GM12878 (cell line): ENCODE measurements around the gene ESR1. TPM values are rescaled to one million over a fixed set of nuclear protein-coding genes. Genes with fewer than 3 reads are reported as not detected.

ENCODE experiments used
- ATAC-seq: fragments of 200-7000 bp; cut with Tn5 transposase; 3 replicates; pipeline ENCODE4 v1.9.1; 2020; ENCODE audit warnings: mild to moderate bottlenecking, moderate library complexity
- BruUV-seq: library from RNA; stranded (reverse); fragments of 400-500 nt; replicated peaks from 2 replicates; lab custom pipeline; 2021; lab: Mats Ljungman, UMichigan
- CTCF ChIA-PET: fragments of 300-600 bp; sonication (Branson Sonifier 250); formaldehyde crosslinking; extraction: SDS; loops from one replicate; lab custom pipeline; 2021; ENCODE audit warnings: inconsistent platforms; lab: Yijun Ruan, JAX
- POLR2A ChIA-PET: fragments of 350-600 bp; formaldehyde crosslinking; extraction: SDS; loops from one replicate; lab custom pipeline; 2021; ENCODE audit warnings: inconsistent platforms; lab: Charles Lee
- RAD21 ChIA-PET: fragments of 300-600 bp; sonication (Branson Sonifier 250); formaldehyde crosslinking; loops from one replicate; lab custom pipeline; 2023; ENCODE audit warnings: antibody characterized with exemption; ENCODE audit not compliant: unreplicated experiment; lab: Charles Lee
- SMC1A ChIA-PET: fragments of 300-600 bp; sonication (Branson Sonifier 250); formaldehyde crosslinking; loops from one replicate; lab custom pipeline; 2023; ENCODE audit not compliant: unreplicated experiment, uncharacterized antibody; lab: Charles Lee
- DNase-seq: peaks from one replicate; pipeline ENCODE4 v3.0.0-alpha.2; 2011; ENCODE audit warnings: low read depth, low spot score
- FAIRE-seq: peaks from 3 replicates; lab custom pipeline; 2011; peaks lifted over from hg19 to GRCh38; lab: Jason Lieb, UNC
- H2AFZ ChIP-seq: 2 replicates; pipeline ENCODE4 v1.6.0; 2011; ENCODE audit warnings: low read depth, low read length, control low read depth; ENCODE audit not compliant: control insufficient read depth
- H3K27ac ChIP-seq: 2 replicates; pipeline ENCODE4 v1.5.1; 2011; ENCODE audit warnings: control low read depth; ENCODE audit not compliant: control insufficient read depth, insufficient read depth
- H3K27me3 ChIP-seq, 2 experiments: replicated peaks in 1 of 2; 2 replicates each; pipeline versions ENCODE4 v1.6.0 to v1.6.1; 2011; ENCODE audit warnings: low read length in 1 of 2; ENCODE audit not compliant: control insufficient read depth in 2 of 2, insufficient read depth in 2 of 2
- H3K36me3 ChIP-seq, 2 experiments: 2 replicates each; pipeline ENCODE4 v1.5.1; 2011; ENCODE audit warnings: low read length in 1 of 2; ENCODE audit not compliant: control insufficient read depth in 2 of 2, insufficient read depth in 2 of 2
- H3K4me1 ChIP-seq: 2 replicates; pipeline ENCODE4 v1.6.1; 2011; ENCODE audit warnings: mild to moderate bottlenecking, low read length, moderate library complexity, mixed read lengths; ENCODE audit not compliant: control insufficient read depth, insufficient read depth
- H3K4me2 ChIP-seq: 2 replicates; pipeline ENCODE4 v1.6.0; 2011; ENCODE audit warnings: control low read depth; ENCODE audit not compliant: control insufficient read depth, insufficient read depth
- H3K4me3 ChIP-seq: fragments of 200-600 bp; sonication (generic); 2 replicates; pipeline ENCODE4 v1.5.1; 2016
- H3K79me2 ChIP-seq: 2 replicates; pipeline ENCODE4 v1.6.0; 2011; ENCODE audit warnings: low read length; ENCODE audit not compliant: control insufficient read depth, insufficient read depth
- H3K9ac ChIP-seq: 2 replicates; pipeline ENCODE4 v1.8.0; 2011; ENCODE audit warnings: low read length, control low read depth, mixed read lengths; ENCODE audit not compliant: control insufficient read depth, insufficient read depth
- H3K9me3 ChIP-seq: replicated peaks from 3 replicates; pipeline ENCODE4 v1.5.1; 2011; ENCODE audit warnings: mild to moderate bottlenecking, low read length; ENCODE audit not compliant: control insufficient read depth, insufficient read depth
- H4K20me1 ChIP-seq: 2 replicates; pipeline ENCODE4 v1.6.0; 2011; ENCODE audit not compliant: control insufficient read depth, insufficient read depth
- CHD2 ChIP-seq: IDR thresholded peaks from 2 replicates; pipeline ENCODE4 v1.6.1; 2011; ENCODE audit warnings: low read depth, low read length, improper control_type of control experiment, borderline replicate concordance
- EED ChIP-seq: sonication (generic); IDR thresholded peaks from 2 replicates; pipeline ENCODE4 v1.6.1; 2016; ENCODE audit warnings: antibody characterized with exemption, low read depth
- ESRRA ChIP-seq: IDR thresholded peaks from 2 replicates; pipeline ENCODE4 v1.6.1; 2012; ENCODE audit warnings: mild to moderate bottlenecking, low read length, improper control_type of control experiment
- FOXM1 ChIP-seq: IDR thresholded peaks from 2 replicates; pipeline ENCODE4 v1.6.1; 2012; ENCODE audit warnings: low read depth, mild to moderate bottlenecking, inconsistent platforms, low read length, moderate library complexity
- JUND ChIP-seq: IDR thresholded peaks from 2 replicates; pipeline ENCODE4 v1.6.1; 2012; ENCODE audit warnings: low read depth, mild to moderate bottlenecking, low read length, improper control_type of control experiment, moderate library complexity
- NFYB ChIP-seq: IDR thresholded peaks from 2 replicates; pipeline ENCODE4 v1.6.1; 2011; ENCODE audit warnings: low read depth, mild to moderate bottlenecking, low read length, improper control_type of control experiment, moderate library complexity; ENCODE audit not compliant: insufficient read depth
- SIN3A ChIP-seq: IDR thresholded peaks from 2 replicates; pipeline ENCODE4 v1.6.1; 2012; ENCODE audit warnings: low read depth, low read length, improper control_type of control experiment
- SMC3 ChIP-seq: IDR thresholded peaks from 2 replicates; pipeline ENCODE4 v1.6.1; 2011; ENCODE audit warnings: low read length, improper control_type of control experiment, borderline replicate concordance
- ZBED1 ChIP-seq: IDR thresholded peaks from 2 replicates; pipeline ENCODE4 v1.6.1; 2016; ENCODE audit warnings: borderline replicate concordance
- WGBS: methylation state at CpG from one replicate; pipeline ENCODE4 v1.1.6; 2016; ENCODE audit warnings: low lambda C conversion rate; ENCODE audit not compliant: insufficient replicate concordance, insufficient coverage; ENCODE audit errors: missing lambda C conversion rate; 5-methylcytosine and 5-hydroxymethylcytosine counted together
- in situ Hi-C: fragments of 300-500 bp; cut with MboI; formaldehyde crosslinking; loops from 9 replicates; pipeline ENCODE4 v1.14.3; 2018; ENCODE audit warnings: mixed read lengths
- intact Hi-C: fragments of 100-400 bp; cut with micrococcal nuclease; formaldehyde crosslinking; loops from one replicate; pipeline ENCODE4 v1.14.2; 2022; ENCODE audit not compliant: unreplicated experiment
- polyA plus RNA-seq, 11 experiments: library from polyadenylated mRNA; depleted of rRNA in 4 of 11; unstranded in 6 of 11; stranded (reverse) in 5 of 11; fragments of >200 nt; fragmentation: Nextera tagmentation in 4 of 11; fragmentation: Illumina TruSeq in 1 of 11; extraction: Ambion mirVana in 4 of 11; extraction: Trizol in 1 of 11; gene quantifications; 1 replicate in 1 of 11; 2 replicates in 10 of 11; pipeline versions ENCODE4 v1.2.1 to v1.2.3, GENCODE V29; 2011 to 2016; ENCODE audit warnings: inconsistent platforms in 2 of 11, missing spikeins in 2 of 11, low read depth in 1 of 11
- total RNA-seq, 4 experiments: library from RNA; depleted of rRNA in 3 of 4; stranded (reverse); fragments of >200 nt in 3 of 4; fragmentation: Illumina TruSeq in 1 of 4; extraction: Trizol in 1 of 4; gene quantifications; 2 replicates each; pipeline versions ENCODE4 v1.2.1 to v1.2.3, GENCODE V29; 2013 to 2021
- TF ChIP-seq, protein P1 (sequence below): fragments of 150-350 bp; IDR thresholded peaks from 2 replicates; pipeline ENCODE4 v1.6.1; 2014; ENCODE audit warnings: mild to moderate bottlenecking, low read depth, low read length
- TF ChIP-seq, protein P2 (sequence below): fragments of 450-650 bp; IDR thresholded peaks from 2 replicates; pipeline ENCODE4 v1.6.1; 2018; ENCODE audit warnings: mild to moderate bottlenecking, low read depth, moderate library complexity; ENCODE audit not compliant: partially characterized antibody

ESR1 gene
- total and polyA plus RNA-seq, 10 of the 15 experiments (the other 5 are each of a cell fraction or from before 2014, with no cell fraction given), result 0.03 to 0.51 (median 0.21) TPM; not detected in 4

DNA sequence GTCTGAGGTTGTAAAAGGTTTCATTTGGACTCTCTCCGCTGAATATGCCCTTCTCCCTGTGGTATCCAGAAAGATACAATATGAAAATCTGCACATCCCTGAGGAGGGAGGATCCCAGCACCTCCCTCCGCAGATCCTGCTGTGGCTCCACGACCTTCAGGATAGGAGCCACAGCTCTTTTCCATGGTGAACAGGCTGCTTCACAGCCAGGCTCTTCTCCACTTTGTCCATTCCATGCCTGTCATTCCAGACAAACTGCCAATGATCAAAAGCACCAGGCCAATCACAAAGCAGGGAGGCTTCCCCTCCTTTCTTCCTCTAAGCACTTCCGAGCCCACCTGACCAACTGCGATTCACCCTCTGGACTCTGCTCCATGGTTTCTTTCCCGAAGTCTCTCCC, 339.8 kb downstream of the ESR1 start:
- Histone ChIP-seq H2AFZ (no peak overlapping the region), H3K9me3 (no peaks in the 10 kb centered on the region), H3K4me3 (no peak overlapping the region), H3K4me2 (no peak overlapping the region), H3K36me3 (peaks cover 0 to 3% of the 10 kb centered on the region in 2 experiments; a peak in 2 of 4 replicates), H3K27ac (no peak overlapping the region), H3K4me1 (no peaks in the 10 kb centered on the region), H3K79me2 (no peaks in the 10 kb centered on the region), H4K20me1 (no peaks in the 10 kb centered on the region), H3K9ac (no peak overlapping the region), H3K27me3 (no peaks in the 10 kb centered on the region)
- ChIA-PET RAD21 (no interaction called here), SMC1A (interaction anchor here (1.1 kb wide), 1 partner anchor 13 kb away, joined by 6 read pairs; no protein-coding TSS in a partner anchor), CTCF (interaction anchor here (0.9 kb wide), 1 partner anchor 976 kb away, joined by 3 read pairs; no protein-coding TSS in a partner anchor), POLR2A (no interaction called here)
- TF ChIP-seq CHD2 (no peak), JUND (no peak), SMC3 (no peak)
- TF ChIP-seq, protein P1, sequence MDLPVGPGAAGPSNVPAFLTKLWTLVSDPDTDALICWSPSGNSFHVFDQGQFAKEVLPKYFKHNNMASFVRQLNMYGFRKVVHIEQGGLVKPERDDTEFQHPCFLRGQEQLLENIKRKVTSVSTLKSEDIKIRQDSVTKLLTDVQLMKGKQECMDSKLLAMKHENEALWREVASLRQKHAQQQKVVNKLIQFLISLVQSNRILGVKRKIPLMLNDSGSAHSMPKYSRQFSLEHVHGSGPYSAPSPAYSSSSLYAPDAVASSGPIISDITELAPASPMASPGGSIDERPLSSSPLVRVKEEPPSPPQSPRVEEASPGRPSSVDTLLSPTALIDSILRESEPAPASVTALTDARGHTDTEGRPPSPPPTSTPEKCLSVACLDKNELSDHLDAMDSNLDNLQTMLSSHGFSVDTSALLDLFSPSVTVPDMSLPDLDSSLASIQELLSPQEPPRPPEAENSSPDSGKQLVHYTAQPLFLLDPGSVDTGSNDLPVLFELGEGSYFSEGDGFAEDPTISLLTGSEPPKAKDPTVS, result no peak
- intact Hi-C loops, result no loop called here
- 88% methylated on average over 6 of the region's 6 CpGs for WGBS
- no TSS peak for BruUV-seq
- ATAC-seq (no peak), FAIRE-seq (no peak), DNase-seq (no peak)
- in situ Hi-C loops, result no loop called here

DNA sequence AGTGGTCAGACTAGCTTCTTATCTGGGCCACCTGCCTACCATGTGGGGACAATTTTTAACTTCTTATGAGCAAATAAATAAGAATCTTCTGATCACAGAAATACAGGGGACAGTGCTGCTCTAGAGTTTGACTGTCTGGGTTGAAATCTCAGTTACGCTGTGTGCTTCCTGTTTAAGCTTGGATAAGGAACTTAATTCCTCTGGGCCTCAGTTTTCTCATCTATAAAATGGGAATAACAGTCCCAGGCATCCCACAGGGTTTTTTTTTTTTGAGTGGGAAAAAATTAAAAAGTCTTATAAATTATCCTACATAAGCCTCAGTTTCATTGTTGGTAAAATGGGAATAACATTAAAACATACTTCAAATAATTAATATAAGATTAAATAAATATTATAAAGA, 340.9 kb downstream of the ESR1 start:
- Histone ChIP-seq H3K4me1 (no peaks in the 10 kb centered on the region), H3K4me3 (no peak overlapping the region), H3K27ac (no peak overlapping the region), H3K4me2 (no peak overlapping the region), H2AFZ (no peak overlapping the region), H3K27me3 (no peaks in the 10 kb centered on the region), H3K9ac (no peak overlapping the region), H3K36me3 (peaks cover 0 to 3% of the 10 kb centered on the region in 2 experiments; a peak in 2 of 4 replicates), H3K79me2 (no peaks in the 10 kb centered on the region), H3K9me3 (no peaks in the 10 kb centered on the region), H4K20me1 (no peaks in the 10 kb centered on the region)
- intact Hi-C loops (no loop called here), in situ Hi-C loops (no loop called here)
- WGBS, result 95% methylated on average over 1 of the region's 1 CpG
- BruUV-seq, result no TSS peak
- no peak for FAIRE-seq
- ATAC-seq, result no peak
- no peak for DNase-seq
- ChIA-PET RAD21 (no interaction called here), POLR2A (interaction anchor here (0.5 kb wide), 1 partner anchor 876 kb away, joined by 4 read pairs; no protein-coding TSS in a partner anchor), SMC1A (interaction anchor here (0.7 to 1.3 kb wide), 3 partner anchors 12 to 57 kb away, joined by 3 to 6 read pairs (median 3); no protein-coding TSS in a partner anchor), CTCF (interaction anchor here (0.9 to 1.4 kb wide), 4 partner anchors 24 to 978 kb away, joined by 3 to 11 read pairs (median 4); no protein-coding TSS in a partner anchor)
- TF ChIP-seq EED (no peak), NFYB (no peak), FOXM1 (no peak), SIN3A (no peak), ESRRA (no peak), ZBED1 (no peak)
- TF ChIP-seq, protein P2, sequence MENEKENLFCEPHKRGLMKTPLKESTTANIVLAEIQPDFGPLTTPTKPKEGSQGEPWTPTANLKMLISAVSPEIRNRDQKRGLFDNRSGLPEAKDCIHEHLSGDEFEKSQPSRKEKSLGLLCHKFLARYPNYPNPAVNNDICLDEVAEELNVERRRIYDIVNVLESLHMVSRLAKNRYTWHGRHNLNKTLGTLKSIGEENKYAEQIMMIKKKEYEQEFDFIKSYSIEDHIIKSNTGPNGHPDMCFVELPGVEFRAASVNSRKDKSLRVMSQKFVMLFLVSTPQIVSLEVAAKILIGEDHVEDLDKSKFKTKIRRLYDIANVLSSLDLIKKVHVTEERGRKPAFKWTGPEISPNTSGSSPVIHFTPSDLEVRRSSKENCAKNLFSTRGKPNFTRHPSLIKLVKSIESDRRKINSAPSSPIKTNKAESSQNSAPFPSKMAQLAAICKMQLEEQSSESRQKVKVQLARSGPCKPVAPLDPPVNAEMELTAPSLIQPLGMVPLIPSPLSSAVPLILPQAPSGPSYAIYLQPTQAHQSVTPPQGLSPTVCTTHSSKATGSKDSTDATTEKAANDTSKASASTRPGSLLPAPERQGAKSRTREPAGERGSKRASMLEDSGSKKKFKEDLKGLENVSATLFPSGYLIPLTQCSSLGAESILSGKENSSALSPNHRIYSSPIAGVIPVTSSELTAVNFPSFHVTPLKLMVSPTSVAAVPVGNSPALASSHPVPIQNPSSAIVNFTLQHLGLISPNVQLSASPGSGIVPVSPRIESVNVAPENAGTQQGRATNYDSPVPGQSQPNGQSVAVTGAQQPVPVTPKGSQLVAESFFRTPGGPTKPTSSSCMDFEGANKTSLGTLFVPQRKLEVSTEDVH, result no peak
